HG02763 (cell line): ENCODE measurements around the gene ENPEP.
A peak's percentile ranks its signal among the peaks of the same experiment; 100 is the strongest.

ENCODE experiments used
- ATAC-seq: cut with Tn5 transposase; IDR thresholded peaks from one replicate; pipeline ENCODE4 v1.9.1; 2021; ENCODE audit warnings: mild to moderate bottlenecking, moderate library complexity; ENCODE audit not compliant: unreplicated experiment

ENPEP gene

GRCh38 chr4:110597582-110597981 lies 121.6 kb downstream of the ENPEP start:
- no peak for ATAC-seq

DNA sequence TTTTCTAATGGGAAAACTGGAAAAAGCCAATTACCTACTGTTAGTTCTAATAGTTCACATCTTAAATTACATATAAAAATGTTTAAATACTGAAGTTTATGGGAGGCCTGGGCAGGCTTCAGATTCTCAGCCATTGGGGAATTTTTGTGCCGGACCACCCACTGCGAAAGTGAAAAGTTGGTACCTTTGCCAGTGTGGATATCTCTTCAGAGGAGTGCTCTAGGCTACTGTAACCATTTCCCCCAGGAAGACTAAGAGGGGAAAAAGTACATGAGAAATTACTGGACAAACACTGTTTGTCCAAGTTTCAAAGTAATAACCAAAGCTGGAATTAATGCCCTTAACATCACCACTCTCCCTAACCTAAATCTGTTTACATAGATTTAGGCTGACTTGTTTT lies 126.1 kb downstream of the ENPEP start:
- ATAC-seq: no peak

GRCh38 chr4:110605077-110605476 lies 129.1 kb downstream of the ENPEP start:
- ATAC-seq: no peak

DNA sequence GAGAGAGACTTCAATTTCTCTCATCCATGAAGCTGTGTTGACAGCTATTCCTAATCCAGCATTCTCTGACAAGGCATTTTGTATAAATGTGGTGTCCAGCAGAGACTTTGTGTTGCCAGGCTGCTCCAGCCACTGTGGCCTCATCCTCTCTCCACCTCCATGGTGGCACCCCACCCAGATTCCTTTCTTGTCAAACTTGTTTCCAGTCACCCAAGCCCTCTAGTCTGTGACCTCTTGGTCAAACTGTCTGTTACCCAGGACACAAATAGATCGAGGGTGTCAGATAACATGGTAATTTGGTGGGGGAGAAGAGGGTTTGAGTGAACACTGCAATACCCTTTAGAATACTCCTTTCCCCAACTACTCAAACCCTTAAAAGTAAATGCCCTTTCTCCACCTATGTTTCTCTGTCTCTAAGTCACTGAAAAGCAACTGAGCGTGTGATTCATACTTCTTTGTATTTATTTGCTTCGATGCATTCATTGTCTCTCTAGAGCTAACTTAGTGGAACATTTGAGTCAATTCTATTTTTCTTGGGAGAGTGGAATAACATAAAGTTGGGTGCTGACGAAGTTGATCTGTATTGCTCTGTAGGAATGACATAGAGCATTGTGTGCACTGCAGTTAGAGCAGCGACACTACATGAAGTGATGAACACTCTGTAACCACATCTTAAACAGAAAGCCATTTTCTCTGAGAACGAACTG lies 133.2 kb downstream of the ENPEP start:
- ATAC-seq: no peak

- ATAC-seq: peak; percentile 3
These were observed 134.6 kb downstream of the ENPEP start for GRCh38 chr4:110610620-110610939.

DNA sequence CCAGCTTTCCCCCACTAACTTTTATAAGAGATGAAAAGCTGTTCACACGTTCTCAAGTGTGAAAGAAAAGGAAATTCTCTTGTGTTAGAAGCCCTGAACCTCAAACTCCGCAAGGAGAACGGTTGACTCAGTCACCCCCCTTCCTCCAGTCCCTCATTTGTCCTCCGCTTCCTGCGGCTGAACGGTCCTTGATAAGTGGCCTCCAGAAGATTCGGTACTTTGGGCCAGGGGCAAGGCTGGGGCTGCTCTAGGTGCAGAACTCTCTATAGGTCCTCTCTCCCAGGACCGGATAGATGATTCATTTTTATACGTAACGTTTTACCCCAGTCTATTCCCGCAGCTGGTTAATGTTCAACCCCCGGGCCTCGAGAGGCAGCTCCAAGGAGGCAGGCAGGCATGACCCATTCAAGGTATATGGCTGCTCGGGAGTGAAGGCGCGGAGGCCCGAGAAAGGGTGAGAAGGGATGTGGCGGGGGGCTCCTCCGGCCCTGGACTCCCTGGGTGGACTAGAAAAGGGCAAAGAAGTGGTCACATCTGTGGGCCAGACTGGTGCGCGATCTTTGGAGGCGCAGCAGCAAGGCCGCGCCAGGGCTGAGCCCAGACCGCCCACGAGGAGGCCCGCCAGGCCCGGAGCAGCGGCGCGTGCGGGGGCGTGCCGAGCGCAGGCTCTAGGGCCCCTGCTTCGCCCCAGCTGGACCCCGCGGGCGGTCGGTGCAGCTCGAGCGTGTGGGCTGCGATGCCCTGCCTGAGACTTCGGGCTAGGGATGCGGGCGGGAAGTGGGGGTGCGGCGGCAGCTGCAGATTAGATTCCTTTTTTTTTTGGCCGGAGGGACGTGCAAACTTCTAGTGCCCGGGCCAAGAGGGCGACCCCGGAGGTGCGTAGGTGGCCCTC lies 135.2 kb downstream of the ENPEP start:
- peak; percentile 81 for ATAC-seq

DNA sequence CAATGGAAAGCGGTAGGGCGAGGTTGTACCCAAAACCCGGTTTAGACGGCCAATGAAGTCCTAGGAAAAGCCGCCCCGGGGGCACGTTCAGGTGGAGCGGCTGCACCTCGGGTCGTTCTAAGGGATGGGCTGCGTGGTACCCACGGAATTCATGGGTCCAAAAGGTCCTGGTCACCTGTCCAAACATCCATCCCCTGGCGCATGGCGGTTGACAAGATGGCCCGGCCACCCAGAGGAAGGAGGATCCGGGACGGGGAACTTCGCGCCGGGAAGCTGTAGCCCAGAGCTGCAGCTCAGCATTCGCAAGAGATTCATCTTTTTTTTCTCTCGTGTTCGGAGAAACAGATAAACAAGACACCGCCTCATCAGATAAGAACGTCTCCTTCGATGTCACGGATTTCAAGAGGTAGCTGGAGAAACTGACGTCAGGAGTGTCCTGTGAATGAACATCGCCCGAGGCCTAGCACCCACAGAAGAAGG lies 136.1 kb downstream of the ENPEP start:
- no peak for ATAC-seq

- no peak for ATAC-seq
These were observed 136.8 kb downstream of the ENPEP start for GRCh38 chr4:110612631-110613269.

- no peak for ATAC-seq
These were observed 137.8 kb downstream of the ENPEP start for GRCh38 chr4:110613745-110614144.

DNA sequence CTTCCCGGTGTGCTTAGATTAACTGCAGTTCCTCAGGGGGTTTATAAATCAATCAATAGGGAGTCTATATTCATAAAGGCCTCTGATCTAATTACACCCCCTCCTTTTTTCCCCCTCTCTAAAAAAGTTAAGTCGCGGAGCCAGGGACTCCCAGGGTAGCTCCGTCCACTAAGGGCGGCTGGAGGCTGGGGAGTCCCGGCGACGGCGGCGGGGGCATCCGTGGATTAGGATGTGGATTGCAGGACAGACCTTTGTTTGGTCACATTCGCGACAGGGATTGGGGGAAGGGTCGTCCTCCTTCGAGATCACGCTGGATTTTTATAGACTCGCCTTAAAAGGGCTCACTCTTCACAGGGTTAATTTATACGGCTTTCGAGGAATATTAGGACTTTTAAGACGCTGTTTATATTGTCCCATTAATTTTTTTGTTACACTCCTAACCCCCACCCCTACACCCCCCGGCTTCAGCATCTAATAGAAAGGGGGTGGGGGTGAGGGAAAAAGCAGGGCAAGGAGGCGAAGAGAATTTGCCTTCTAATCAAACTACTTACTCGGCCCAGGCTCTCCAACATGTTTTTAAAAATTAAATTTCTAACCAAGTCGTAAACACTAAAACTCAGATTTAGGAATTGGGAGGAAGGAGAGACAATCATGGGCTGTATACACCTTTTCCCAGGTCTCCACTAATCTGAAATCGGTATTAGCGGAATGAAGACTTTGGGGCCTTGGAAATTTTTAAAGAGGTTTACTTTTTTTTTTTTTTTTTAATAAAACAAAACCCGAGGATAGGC lies 138.4 kb downstream of the ENPEP start:
- no peak for ATAC-seq
